ENCODE results near the gene MAN2B2.
"Not testable (repeated sequence)": the region's sequence is repeated elsewhere in the genome, so short reads cannot be mapped to it uniquely, and the experiment has no call there.

Gene MAN2B2

DNA sequence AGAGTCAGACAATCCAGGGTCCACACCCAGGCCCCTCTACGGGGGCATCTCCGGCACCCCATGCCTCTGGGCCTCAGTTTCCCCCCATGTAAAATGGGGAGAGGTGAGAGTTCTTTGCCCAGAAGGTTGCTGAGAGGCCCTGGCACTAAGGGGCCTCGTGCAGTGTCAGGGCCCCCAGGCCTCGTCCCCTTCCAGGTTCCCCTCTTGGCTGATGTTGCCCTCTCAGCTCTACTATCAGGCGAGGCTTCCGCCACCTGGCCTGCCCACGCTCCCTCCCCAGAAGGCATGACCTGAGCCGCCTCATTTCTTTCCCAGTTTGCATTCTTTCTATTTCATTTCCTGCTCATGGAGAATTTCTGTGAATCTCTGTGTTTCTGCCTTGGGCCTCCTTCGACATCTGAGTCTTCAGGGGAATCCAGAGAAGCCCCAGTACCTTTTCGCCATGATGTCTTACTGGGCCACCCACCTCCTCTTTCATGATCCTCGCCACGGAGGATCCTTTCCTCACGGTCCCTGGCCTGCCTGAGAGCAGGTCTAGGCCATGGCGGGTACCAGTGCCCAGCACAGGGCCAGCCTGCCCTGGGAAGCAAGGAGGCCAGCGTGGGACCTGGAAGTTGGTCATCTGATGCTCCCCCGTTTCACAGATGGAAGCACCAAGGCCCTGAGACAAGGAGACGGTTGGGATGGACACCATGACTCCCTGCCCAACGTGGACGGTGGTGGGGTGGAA lies 43.6 kb downstream of the MAN2B2 start:
- TF ChIP-seq JUND (IDR thresholded peaks at IDR 0.05; ENCODE audit: low read depth), result no peak
- in situ Hi-C loops (cut with HindIII; ENCODE audit: low pct_unique_long_range_greater_than_20kb, low sequenced_read_pairs), result no loop called here

DNA sequence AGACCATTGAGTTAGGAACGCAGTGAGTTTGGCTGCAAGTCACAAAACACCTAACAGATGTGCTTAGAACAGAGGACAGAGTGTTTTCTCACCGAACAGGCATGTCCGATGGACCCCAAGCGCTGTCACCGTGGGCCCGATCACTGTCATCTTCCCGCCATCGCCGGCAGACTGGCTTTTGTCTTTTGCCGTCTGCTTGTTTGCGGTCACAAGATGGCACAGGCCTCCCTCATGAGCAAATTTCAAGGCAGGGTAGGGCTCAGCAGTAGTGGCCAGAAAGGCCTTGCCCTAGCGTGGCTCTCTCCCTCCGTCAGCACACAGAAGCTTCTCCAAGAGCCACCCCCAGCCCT lies 44.1 kb downstream of the MAN2B2 start:
- TF ChIP-seq JUND (IDR thresholded peaks at IDR 0.05; ENCODE audit: low read depth), result no peak
- in situ Hi-C loops (cut with HindIII; ENCODE audit: low pct_unique_long_range_greater_than_20kb, low sequenced_read_pairs), result no loop called here

More for the DNA sequence above, 43.6 kb downstream of the MAN2B2 start:
- no peak for DNase-seq (ENCODE audit: low read depth in 1 of 2, low spot score in 1 of 2)

DNA sequence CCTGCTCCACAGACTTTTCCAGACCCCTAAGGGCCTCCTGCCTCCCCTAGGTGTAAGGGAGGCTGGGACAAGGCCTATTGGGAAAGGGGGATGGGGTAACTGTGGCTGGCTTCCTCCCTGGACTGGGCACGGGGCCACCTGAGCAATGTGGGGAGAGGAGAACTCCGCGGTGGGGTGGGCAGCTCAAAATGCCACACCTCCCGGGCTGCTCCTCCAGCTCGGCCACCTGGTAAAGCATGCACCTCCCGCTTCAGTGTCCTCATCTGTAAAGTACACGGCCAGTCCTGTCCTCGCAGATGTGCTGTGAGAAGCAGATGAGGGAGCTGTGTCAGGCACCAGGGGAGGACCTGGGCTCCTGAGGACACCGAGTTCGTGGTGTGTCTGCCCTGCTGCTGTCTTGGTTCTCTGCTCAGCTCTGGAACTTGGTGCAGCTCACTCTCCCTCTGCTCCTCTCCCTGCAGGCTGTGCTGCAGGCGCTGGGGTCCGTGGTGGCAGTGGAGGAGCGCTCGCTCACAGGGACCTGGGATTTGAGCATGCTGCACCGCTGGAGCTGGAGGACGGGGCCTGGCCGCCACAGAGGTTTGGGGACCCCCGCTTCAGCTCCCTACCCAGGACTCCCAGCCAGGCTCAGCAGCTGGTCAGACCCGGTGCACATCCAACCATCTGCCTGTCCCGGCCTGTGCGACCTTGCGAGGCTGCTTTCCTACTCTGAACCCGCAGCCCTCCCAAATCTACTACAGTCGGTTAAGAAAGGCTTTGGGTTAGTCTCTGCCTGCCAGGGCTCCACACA lies 44.7 kb downstream of the MAN2B2 start:
- in situ Hi-C loops (cut with HindIII; ENCODE audit: low pct_unique_long_range_greater_than_20kb, low sequenced_read_pairs), result no loop called here
- no peak for TF ChIP-seq JUND (IDR thresholded peaks at IDR 0.05; ENCODE audit: low read depth)
- no peak for DNase-seq (ENCODE audit: low read depth in 1 of 2, low spot score in 1 of 2)

More for the DNA sequence above, 44.1 kb downstream of the MAN2B2 start:
- DNase-seq (ENCODE audit: low read depth in 1 of 2, low spot score in 1 of 2), result no peak

- no peak for TF ChIP-seq JUND (IDR thresholded peaks at IDR 0.05; ENCODE audit: low read depth)
- DNase-seq (ENCODE audit: low read depth in 1 of 2, low spot score in 1 of 2), result no peak
- in situ Hi-C loops (cut with HindIII; ENCODE audit: low pct_unique_long_range_greater_than_20kb, low sequenced_read_pairs), result no loop called here
Observed at GRCh38 chr4:6620296-6620695, 45.3 kb downstream of the MAN2B2 start.

- in situ Hi-C loops (cut with HindIII; ENCODE audit: low pct_unique_long_range_greater_than_20kb, low sequenced_read_pairs), result no loop called here
- TF ChIP-seq JUND (IDR thresholded peaks at IDR 0.05; ENCODE audit: low read depth), result no peak
- no peak for DNase-seq (ENCODE audit: low read depth in 1 of 2, low spot score in 1 of 2)
Observed at GRCh38 chr4:6620891-6621555, 46.0 kb downstream of the MAN2B2 start.

DNA sequence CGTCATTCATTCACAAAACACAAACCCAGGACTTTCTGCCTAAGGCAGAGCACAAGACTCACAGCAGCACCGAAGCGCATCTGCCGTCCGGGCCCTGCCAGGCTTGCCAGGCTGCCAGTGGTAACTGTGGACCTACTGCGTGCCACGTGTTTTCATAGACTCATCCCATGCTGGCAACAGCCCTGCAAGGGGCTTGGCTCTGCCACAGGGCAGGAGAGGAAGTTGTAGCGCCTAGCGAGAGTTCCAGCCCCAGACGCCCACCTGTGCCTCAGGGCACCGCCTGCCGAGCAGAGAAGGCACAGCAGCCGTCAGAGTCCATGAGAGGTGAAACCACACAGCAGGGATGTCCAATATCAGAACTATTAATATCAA lies 46.6 kb downstream of the MAN2B2 start:
- in situ Hi-C loops (cut with HindIII; ENCODE audit: low pct_unique_long_range_greater_than_20kb, low sequenced_read_pairs), result no loop called here

DNA sequence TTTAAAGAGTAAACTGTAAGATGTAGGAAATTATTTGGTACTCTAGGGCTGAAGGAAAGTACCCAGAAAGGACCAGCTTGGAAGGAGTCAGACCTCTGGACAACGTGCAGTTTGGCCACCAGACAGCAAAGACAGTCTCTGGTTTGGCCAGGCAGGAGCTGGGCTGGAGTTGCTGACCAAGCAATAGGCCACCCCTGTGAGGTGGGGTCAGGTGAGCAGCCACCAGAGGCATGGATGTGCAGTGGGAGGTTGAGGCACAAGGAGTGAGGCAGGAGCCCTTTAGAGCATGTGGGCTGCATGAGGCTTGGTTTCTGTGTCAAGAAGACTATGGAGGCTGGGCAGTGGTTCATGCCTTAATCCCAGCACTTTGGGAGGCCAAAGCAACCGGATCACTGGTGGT lies 47.8 kb downstream of the MAN2B2 start:
- DNase-seq (ENCODE audit: low read depth in 1 of 2, low spot score in 1 of 2), result no peak
- in situ Hi-C loops (cut with HindIII; ENCODE audit: low pct_unique_long_range_greater_than_20kb, low sequenced_read_pairs), result no loop called here
- no peak for TF ChIP-seq JUND (IDR thresholded peaks at IDR 0.05; ENCODE audit: low read depth)

More for the DNA sequence above, 46.6 kb downstream of the MAN2B2 start:
- no peak for TF ChIP-seq JUND (IDR thresholded peaks at IDR 0.05; ENCODE audit: low read depth)
- no peak for DNase-seq (ENCODE audit: low read depth in 1 of 2, low spot score in 1 of 2)

GRCh38 chr4:6625256-6625655 lies 50.3 kb downstream of the MAN2B2 start:
- DNase-seq (ENCODE audit: low read depth in 1 of 2, low spot score in 1 of 2), result peak in 1 of 2 experiments; percentile 44
- no peak for TF ChIP-seq JUND (IDR thresholded peaks at IDR 0.05; ENCODE audit: low read depth)
- in situ Hi-C loops (cut with HindIII; ENCODE audit: low pct_unique_long_range_greater_than_20kb, low sequenced_read_pairs), result no loop called here

DNA sequence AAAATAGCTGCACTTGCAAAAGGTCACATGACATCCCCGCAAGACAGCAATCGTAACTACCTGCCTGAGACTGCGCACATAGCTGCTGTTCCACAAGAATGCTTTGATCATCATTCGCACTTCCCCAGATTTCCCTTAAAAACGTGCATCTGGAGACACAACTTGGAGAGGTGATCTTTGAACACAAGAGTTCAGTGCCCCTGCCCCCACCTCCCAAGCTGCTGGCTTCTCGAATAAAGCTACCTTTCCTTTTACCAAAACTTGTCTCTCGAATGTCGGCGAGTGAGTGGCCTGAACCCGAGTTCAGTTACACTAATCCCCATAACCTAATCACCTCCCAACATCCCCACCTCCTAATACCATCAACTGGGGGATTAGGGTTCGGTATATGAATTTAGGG lies 51.1 kb downstream of the MAN2B2 start:
- in situ Hi-C loops (cut with HindIII; ENCODE audit: low pct_unique_long_range_greater_than_20kb, low sequenced_read_pairs), result no loop called here
- no peak for TF ChIP-seq JUND (IDR thresholded peaks at IDR 0.05; ENCODE audit: low read depth)
- DNase-seq (ENCODE audit: low read depth in 1 of 2, low spot score in 1 of 2), result no peak

DNA sequence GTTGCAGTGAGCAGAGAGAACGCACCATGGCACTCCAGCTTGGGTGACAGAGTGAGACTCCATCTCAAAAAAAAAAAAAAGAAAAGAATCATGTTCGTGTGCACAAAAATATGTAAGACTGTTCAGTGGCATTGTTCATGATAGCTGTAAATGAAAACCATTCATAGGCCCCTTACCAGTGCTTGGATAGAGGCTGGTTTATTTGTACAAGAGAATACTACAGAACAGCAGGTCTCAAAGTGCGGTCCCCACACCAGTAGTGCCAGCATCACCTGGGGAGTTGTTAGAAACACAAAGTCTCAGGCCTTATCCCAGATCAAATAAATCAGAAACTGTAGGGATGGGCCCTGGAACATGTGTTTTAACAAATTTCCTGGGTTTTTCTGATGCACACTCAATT lies 52.8 kb downstream of the MAN2B2 start:
- no peak for DNase-seq (ENCODE audit: low read depth in 1 of 2, low spot score in 1 of 2)
- in situ Hi-C loops (cut with HindIII; ENCODE audit: low pct_unique_long_range_greater_than_20kb, low sequenced_read_pairs), result no loop called here
- TF ChIP-seq JUND (IDR thresholded peaks at IDR 0.05; ENCODE audit: low read depth), result no peak

DNA sequence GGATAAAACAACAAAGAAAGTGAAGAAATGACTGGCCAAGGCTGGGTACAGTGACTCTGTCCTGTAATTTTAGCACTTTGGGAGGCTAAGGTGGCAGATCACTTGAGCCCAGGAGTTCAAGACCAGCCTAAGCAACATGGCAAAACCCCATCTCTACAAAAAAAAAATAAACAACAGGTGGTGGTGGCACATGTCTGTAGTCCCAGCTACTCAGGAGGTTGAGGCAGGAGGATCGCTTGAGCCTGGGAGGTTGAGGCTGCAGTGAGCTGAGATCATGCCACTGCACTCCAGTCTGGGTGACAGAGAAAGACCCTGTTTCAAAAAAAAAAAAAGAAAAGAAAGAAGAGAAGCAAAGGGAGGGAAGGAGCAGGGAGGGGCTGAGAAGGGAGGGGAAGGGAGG lies 53.5 kb downstream of the MAN2B2 start:
- DNase-seq (ENCODE audit: low read depth in 1 of 2, low spot score in 1 of 2); in situ Hi-C loops (cut with HindIII; ENCODE audit: low pct_unique_long_range_greater_than_20kb, low sequenced_read_pairs): not testable (repeated sequence)

GRCh38 chr4:6632125-6632524 lies 57.1 kb downstream of the MAN2B2 start:
- in situ Hi-C loops (cut with HindIII; ENCODE audit: low pct_unique_long_range_greater_than_20kb, low sequenced_read_pairs), result no loop called here
- DNase-seq (ENCODE audit: low read depth in 1 of 2, low spot score in 1 of 2), result no peak
- no peak for TF ChIP-seq JUND (IDR thresholded peaks at IDR 0.05; ENCODE audit: low read depth)
